NCI-H1930 (cell line): ENCODE results near the gene MYT1.

Source experiments
- DNase-seq, 2 experiments: peaks; one replicate each; lab custom pipeline; 2025; lab: John Stamatoyannopoulos, UW

Gene MYT1

GRCh38 chr20:64212755-64213154 lies 48.5 kb downstream of the MYT1 start:
- DNase-seq = no peak

- no peak for DNase-seq
Observed at GRCh38 chr20:64214113-64214512, 49.9 kb downstream of the MYT1 start.

- no peak for DNase-seq
Observed at GRCh38 chr20:64214952-64215351, 50.7 kb downstream of the MYT1 start.

GRCh38 chr20:64216036-64216435 lies 51.8 kb downstream of the MYT1 start:
- no peak for DNase-seq

- DNase-seq = no peak
Observed at GRCh38 chr20:64216910-64217309, 52.7 kb downstream of the MYT1 start.

GRCh38 chr20:64217539-64218221 lies 53.4 kb downstream of the MYT1 start:
- DNase-seq = no peak

GRCh38 chr20:64219202-64219601 lies 55.0 kb downstream of the MYT1 start:
- no peak for DNase-seq

- DNase-seq = no peak
Observed at GRCh38 chr20:64219730-64220129, 55.5 kb downstream of the MYT1 start.

GRCh38 chr20:64220420-64220819 lies 56.2 kb downstream of the MYT1 start:
- no peak for DNase-seq

- DNase-seq = no peak
Observed at GRCh38 chr20:64220891-64221527, 56.8 kb downstream of the MYT1 start.

- DNase-seq = no peak
Observed at GRCh38 chr20:64222291-64222735, 58.1 kb downstream of the MYT1 start.

- DNase-seq = no peak
Observed at GRCh38 chr20:64222851-64223525, 58.7 kb downstream of the MYT1 start.

GRCh38 chr20:64223526-64224067 lies 59.3 kb downstream of the MYT1 start:
- no peak for DNase-seq

GRCh38 chr20:64224351-64225170 lies 60.3 kb downstream of the MYT1 start:
- DNase-seq = no peak

GRCh38 chr20:64225171-64225595 lies 60.9 kb downstream of the MYT1 start:
- DNase-seq = no peak

- no peak for DNase-seq
Observed at GRCh38 chr20:64225828-64226598, 61.8 kb downstream of the MYT1 start.

- DNase-seq = no peak
Observed at GRCh38 chr20:64226686-64227580, 62.7 kb downstream of the MYT1 start.

GRCh38 chr20:64228086-64228653 lies 63.9 kb downstream of the MYT1 start:
- DNase-seq = no peak

GRCh38 chr20:64228751-64229506 lies 64.7 kb downstream of the MYT1 start:
- DNase-seq = no peak
